ENCODE results near the gene SPTBN4.
"Not testable (repeated sequence)": the region's sequence is repeated elsewhere in the genome, so short reads cannot be mapped to it uniquely, and the experiment has no call there.

SPTBN4 gene

DNA sequence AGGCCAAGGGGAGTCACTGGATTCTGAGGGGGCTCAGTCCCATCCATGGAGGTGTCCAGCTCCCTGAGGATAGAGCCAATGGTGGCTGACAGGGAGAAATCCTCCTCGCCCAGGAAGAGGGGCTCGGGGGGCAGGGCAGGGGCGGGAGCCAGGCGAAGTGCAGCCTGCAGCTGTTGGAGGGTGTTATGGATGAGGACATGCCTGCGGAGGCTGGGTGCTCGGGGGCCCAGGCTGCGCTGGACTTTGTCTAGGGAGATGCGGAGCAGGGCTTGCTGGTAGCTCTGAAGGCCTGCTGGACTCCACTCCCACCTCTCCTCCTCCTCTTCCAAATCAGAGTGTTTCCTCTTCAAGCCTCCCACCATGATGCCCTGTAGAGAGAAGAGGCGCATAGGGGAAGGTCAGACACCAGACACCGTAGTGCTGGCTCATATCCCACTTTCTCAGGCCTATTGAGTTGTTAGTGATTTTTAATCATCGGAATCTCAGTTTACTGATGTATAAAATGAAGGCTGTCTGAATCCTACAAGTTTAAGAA lies 25.0 kb upstream of the SPTBN4 start:
- DNase-seq (ENCODE audit: low read depth) = no peak

DNA sequence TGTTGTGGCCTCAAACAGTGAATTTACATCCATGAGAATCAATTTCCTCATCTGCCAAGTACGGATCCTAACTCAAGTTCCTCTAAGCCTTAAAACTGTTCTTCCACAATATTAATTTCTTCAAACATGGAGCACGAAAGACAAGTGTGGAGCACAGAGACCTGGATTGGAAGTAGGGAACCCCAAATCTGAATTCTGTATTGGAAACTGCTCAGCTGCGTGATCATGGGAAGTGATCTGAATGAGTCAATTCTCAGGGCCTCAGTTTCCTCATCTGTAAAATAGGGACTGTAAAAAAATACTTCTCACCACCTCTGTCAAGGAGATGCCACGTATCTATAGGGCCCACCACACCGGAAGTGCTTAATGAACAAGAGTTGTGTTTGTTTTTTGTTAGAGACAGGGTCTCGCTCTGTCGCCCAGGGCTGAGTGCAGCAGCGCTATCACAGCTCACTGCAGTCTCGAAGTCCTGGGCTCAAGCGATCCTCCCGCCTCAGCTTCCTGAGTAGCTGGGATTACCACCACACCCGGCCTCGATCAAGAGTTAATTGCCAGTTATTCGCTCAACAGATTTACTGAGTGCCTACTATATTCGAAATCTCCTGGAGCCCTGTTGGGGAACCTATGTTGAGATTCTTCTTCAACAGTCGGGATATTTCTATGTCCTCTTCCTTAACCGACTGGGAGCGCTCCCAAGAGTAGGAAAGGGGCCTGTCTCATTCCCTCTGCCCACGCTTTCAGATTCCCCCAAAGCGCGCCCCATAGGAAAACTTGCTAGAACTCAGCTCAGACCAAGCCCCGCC lies 24.3 kb upstream of the SPTBN4 start:
- no peak for DNase-seq (ENCODE audit: low read depth)

DNA sequence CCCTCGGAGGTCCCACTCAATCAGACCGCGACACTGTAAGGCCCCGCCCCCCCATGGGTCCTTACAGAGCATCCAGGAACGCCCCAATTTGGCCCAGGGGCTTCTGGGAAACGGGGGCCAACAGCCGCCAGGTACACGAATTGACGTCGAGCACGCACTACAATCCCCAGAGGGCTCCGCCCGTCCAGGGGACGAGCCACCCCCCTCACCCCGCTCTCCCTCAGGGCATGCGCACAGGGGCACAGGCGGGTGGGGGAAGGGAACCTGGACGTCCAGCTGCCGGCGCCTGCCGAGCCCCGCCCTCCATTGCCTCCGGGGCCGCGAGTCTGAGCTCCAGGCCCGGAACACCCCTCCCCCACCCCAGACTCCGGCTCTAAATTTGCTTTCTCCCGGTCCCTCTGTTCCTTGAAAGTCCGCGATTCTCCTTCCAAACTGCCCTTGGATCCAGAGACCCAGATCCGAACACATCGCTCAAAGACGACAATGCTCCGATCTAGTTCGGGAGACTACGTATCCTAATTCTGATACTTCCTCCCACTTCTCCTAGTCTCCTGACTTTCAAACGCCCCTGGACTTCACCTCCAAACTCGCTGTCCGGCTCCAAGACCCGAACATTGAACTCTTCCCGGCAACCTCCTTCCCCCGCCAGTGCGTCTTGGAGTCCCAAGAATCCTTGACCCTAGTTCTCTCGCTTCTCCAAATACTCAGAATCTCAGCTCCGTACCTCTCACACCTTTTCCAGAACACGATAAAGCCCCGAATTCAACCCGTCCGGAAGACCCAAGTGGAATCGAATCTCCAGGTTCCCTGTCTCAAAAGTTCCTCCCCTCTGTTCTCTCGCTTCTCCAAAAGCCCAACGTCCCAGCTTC lies 23.4 kb upstream of the SPTBN4 start:
- peak; percentile 98 for DNase-seq (ENCODE audit: low read depth)

DNA sequence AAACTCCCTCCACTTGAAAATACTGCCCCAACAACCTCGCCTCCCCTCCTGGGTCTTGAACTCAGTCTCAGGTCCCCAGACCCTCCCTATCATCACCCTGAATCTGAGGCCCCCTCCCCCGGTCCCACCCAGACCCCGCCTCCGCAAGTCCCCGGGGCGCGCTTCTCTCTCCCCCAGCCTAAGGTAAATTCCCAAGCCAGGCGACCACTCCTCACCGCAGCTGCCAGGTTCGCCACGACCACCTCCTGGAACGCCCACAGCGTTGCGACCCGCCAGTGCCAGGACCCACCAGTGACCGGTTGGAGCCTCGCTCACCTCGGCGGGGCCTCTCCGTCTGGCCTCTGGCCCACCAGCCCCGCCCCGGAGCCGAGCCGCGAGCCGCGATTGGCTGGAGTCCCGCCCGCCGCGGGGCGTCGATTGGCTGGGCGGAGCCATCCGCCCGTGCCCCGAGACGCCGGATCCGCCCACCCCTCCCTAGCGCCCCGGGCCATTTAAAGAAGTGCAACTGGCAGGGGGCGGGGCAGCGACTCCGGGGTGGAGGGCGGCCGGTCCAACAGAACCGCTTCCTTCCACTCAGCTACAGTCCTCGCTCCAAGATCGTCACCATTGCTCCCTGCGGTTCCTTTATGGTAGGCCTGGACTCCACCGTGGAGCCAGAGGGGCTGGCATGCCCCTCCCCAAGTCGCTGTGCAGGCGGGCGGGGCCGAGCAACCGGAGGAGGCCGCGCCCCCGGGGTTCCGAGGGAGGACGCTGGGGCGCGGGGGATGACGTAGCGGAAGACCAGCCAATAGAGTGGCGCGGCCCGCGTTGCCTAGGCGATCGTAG lies 22.6 kb upstream of the SPTBN4 start, which contains the start of gene SERTAD3:
Gene SERTAD3, minus strand, starts transcription at position 336 of the 825 bp plus-strand sequence. CDS start 2,255 bp downstream, outside the sequence.
- DNase-seq (ENCODE audit: low read depth) = peak; percentile 95

DNA sequence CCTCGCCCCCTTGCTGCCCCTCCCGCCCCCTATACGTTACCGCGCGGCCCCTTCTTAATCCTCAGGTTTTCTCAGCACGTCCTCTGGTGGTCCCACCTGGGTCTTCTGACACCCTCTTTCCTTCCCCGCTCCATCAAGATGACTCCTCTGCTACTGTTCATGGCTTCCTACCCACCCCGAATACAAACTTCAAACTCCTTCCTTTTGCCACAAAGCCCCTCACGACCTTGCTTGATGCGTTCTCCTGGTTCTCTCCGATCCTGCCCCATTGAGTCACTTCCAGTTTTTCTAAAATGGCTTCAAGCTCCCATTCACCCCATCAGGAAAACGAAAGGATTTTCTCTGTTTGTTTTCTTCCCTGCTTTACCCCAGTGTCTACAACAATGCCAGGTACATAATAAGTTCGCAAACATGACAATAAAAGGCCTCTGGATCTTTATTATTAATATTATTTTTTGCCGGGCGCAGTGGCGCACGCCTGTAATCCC lies 21.9 kb upstream of the SPTBN4 start:
- DNase-seq (ENCODE audit: low read depth) = no peak

DNA sequence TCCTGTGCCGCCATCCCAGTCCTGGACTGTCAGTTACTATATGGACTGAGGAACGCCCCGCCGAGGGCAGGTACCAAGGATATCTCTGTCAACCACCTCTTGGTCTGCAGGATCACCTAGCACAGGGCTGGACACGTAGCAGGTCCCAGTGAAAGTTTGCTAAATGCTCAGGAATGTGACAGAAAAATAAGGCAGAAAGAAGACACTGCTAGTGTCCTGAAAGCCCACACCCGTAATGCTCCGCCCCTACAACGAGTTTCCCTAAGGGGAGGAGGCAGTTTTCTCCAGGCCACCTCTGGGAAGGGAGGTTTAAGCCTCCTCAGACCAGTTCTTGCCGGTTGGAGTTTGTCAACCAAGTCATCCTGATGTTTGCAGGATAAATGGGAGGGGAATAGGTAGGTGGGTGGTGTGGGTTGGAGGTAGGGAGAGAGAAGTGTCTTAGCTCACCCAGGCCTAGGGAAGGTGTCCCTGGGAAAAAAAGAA lies 21.0 kb upstream of the SPTBN4 start:
- DNase-seq (ENCODE audit: low read depth) = no peak

DNA sequence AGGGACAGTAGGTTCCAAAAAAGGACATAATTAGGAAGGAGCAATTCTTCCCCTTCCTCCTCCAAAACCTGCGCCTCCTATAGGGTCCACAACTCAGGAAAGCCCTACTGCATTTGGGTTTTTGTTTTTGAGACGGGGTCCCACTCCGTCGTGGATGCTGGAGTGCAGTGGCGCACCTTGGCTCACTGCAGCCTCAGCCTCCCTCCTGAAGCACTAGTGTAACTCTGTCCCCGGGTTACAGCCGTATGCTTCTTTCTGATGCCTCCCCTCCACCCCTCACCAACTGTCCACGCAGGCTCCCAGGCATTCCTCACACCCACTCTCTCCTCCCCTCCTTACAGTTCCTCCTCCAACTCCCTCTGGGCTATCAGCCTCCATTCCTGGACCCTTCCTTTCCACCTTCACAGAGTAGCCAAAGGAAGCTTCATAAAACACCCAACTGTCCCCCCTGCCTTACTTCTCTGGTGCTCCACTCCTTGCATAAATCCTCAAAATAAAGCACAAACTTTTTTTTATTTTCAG lies 20.5 kb upstream of the SPTBN4 start:
- DNase-seq (ENCODE audit: low read depth) = no peak

DNA sequence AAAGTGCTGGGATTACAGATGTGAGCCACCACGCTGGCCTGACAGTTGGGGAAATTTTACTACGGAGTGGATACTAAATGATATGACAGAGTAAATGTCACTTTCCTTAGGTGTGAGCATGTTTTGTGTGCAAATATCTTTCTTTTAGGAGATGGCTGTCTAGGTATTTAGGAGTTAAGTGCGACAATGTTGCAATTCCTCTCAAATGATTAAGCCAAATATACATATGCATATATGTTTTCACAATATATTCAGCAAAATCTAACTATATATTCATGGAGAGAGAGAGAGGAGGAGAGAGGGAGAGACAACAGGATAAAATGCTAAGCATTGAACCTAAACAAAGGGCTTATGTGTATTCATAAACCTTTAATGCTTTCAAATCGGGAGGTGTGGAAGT lies 17.3 kb upstream of the SPTBN4 start:
- no peak for DNase-seq (ENCODE audit: low read depth)

DNA sequence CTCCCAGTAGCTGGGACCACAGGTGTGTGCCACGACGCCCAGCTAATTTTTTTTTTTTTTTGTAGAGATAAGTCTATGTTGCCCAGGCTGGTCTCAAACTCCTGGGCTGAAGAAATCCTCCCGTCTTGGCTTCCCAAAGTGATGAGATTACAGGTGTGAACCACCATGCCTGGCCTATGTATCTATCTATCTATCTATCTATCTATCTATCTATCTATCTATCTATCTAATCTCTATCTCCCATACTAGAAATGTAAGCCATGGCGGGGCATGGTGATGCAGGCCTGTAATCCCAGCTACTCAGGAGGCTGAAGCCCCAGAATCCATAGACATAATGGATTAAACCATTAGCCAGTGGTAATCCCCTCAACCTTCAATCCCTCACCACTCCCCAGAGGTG lies 16.1 kb upstream of the SPTBN4 start:
- no peak for DNase-seq (ENCODE audit: low read depth)

DNA sequence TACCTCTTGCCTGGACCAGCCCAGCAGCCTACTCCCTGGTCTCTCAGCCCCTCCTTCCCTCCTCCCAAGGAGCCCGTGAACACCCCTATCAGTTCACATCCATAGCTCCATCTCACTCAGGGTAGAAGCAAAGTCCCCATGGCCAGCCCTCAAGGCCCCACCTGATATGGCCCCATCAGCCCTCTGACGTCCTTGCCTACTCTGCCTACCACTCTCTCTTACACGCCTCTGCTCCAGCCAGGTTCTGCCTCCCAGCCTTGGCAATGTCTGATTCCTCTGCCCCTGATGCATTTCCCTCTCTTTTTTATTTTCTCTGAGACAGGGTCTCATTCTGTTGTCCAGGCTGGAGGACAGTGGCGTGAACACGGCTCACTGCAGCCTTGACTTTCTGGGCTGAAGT lies 14.8 kb upstream of the SPTBN4 start:
- no peak for DNase-seq (ENCODE audit: low read depth)

DNA sequence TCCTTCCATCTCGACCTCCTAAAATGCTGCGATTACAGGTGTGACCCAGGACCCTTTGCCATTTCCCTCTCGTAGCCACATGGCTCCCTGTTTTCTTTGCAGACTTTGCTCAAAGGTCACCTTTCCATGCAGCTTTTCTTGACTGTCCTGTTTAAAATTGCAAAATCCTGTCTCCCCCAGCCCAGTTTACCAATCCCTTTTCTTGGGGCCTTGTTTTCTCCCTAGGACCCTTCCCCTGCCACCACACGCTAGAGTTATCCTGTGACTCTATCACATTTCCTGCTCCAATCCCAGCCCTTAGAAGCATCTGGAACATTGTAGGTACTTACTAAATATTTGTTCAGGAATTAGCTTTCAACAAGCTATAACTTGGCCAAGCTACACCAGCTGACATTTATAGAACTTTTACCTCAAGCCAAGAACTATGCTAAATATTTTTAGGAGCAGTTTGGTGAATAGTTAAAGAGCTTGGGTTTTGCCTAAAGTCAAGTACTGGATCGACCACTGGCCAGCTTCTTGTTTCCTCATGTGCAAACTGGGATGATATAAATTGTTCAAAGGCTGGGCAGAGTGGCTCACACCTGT lies 13.6 kb upstream of the SPTBN4 start:
- DNase-seq (ENCODE audit: low read depth) = no peak

DNA sequence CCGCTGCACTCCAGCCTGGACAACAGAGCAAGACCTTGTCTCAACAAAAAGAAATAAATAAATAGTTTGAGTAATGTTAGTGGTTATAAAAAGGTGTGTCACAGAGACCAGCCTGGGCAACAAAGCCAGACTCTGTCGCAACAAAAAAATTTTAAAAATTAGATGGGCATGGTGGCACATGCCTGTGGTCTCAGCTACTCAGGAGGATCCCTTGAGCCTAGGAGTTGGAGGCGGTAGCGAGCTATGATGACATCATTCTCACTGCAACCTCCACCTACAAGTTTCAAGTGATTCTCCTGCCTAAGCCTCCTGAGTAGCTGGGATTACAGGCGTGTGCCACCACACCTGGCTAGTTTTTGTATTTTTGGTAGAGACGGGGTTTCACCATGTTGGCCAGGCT lies 12.9 kb upstream of the SPTBN4 start:
- DNase-seq (ENCODE audit: low read depth) = not testable (repeated sequence)

DNA sequence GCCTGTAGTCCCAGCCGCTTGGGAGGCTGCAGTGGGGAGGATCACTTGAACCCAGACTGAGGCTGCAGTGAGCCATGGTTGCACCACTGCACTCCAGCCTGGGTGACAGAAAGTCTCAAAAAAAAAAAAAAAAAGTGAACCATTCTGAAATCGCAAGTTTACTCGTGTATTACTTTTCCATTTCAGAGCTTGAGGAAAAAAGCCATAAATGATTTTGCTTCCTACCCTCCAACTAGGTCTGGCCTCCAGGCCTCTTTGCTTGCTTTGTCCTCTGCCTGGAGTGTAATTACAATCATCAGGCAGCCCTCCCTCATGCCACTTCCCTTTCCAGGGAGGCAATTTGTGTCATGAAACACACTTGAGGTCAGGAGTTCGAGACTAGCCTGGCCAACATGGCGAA lies 9.8 kb upstream of the SPTBN4 start:
- DNase-seq (ENCODE audit: low read depth) = no peak

DNA sequence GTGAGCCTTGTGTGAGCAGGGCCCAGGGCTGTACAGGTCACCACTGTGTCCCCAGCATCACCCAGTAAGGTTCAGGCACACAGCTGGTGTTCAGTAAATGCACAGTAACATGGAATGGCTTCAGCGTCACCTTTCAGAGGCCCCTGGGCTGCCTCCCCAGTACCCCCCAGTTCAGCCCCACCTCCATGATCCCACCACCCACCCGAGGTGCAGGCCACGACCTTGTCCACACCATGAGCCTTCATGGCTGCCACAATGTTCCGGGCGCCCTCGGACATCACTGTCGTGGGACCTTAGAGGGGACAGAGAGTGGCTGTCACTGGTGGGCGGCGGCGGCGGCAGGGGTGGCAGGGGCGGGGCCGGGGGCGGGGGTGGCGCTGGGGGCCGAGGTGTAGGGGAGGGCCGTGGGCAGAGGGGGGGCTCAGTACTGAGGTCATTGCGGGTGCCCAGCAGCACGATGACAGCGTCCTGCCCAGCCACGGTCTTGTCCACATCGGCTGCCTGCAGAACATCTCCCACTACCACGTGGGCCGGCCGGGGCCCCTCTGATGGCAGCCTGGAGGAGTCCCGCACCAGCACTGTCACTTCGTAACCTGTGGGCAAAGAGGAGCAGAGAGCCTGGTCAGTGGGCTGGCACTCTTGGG lies 8.7 kb upstream of the SPTBN4 start:
- no peak for DNase-seq (ENCODE audit: low read depth)

DNA sequence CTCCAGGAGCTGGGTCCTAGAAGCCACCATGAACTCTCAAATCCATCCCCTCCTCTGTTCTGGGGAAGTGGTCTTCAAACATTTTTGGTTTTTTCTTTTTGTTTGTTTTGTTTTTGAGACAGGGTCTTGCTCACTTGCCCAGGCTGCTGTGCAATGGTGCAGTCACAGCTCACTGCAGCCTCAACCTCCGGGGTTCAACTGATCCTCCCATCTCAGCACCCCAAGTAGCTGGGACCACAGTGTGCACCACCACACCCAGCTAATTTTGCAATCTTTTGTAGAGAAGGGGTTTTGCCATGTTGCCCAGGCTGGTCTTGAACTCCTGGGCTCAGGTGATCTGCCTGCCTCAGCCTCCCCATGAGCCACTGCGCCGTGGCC lies 8.2 kb upstream of the SPTBN4 start:
- DNase-seq (ENCODE audit: low read depth) = no peak

DNA sequence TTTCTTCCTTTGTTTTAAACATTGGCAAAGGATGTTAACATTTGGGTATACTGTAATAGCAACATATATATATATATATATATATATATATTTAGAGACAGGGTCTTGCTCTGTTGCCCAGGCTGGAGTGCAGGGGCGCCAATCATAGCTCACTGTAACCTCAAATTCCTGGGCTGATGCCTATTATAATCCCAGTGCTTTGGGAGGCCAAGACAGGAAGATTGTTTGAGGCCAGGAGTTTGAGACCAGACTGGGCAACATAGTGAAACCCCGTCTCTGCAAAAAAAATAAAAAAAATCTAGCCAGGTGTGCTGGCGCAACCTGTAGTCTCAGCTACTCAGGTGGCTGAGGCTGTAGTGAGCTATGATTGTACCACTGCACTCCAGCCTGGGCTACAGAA lies 6.6 kb upstream of the SPTBN4 start:
- no peak for DNase-seq (ENCODE audit: low read depth)

DNA sequence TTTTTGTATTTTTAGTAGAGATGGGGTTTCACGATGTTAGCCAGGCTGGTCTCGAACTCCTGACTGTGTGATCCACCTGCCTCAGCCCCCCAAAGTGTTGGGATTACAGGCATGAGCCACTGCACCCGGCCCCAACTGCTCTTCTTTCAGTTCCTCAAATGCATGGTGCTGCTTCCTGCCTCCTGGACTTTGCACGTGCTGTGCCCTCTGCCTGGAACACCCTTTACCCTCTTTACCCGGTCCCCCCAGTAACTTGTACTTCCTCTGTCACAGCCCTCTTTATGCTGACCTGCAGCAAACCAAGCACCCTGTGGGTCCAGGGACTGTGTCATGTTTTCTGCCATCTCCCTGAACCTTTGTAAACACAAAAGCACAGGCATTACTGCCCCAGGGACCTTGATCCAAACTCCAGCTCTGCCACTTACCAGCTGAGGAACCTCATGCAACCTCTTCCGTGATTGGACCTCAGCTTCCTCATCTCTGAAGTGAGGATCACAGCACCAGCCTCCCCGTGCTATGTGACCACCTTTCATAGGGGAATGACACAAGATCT lies 5.1 kb upstream of the SPTBN4 start:
- no peak for DNase-seq (ENCODE audit: low read depth)

DNA sequence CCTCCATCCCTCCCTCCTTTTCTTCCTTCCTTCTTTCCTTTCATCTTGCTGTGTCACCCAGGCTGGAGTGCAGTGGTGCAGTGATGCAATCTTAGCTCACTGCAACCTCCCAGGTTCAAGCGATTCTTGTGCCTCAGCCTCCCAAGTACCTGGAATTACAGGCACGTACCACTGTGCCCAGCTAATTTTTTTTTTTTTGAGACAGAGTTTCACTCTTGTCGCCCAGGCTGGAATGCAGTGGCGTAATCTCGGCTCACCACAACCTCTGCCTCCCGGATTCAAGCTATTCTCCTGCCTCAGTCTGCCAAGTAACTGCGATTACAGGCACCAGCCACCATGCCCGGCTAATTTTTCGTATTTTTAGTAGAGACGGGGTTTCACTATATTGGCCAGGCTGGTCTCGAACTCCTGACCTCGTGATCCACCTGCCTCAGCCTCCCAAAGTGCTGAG lies 3.2 kb upstream of the SPTBN4 start:
- DNase-seq (ENCODE audit: low read depth) = not testable (repeated sequence)

DNA sequence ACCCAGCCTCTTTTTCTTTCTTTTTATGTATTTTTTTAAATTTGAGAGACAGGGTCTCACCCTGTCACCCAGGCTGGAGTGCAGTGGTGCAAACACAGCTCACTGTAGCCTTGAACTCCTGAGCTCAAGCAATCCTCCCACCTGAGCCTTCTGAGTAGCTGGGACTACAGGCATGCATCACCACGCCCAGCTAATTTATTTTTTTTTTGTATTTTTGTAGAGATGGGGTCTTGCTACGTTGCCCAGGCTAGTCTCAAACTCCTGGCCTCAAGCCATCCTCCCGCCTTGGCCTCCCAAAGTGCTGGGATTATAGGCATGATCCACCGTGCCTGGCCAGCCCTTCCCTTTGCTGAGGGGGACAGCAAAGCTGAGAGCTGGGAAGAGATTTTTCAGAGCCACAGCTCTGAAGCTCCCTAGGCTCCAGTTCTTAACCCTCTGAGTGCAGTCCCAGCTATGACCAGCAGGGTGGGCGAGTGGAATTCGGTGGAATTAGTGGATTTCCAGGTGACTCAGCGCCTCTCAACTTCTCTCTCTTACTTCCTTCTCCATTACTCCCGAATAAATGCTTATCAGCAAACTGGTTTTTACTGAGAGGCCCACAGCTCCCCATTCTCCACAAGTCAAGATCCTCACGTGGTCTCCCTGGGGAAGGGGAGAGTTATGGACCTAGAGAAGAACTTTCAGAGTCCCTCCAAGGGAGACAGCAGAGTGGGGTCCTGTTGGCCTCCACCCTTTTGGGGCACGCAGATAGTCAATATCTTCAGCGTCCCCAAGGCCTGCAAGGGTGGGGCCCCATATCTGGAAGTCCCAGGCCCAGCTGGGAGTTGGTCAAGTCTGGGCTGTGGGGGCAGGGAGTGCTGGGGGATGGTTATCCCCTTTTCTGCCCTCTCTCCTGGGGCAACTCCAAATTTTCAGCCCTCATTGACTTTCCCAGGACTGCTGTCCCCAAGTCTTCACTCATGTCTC lies 2.5 kb upstream of the SPTBN4 start:
- peak; percentile 53 for DNase-seq (ENCODE audit: low read depth)
